KOPT-K1 (cell line): ENCODE data around the gene CA5A.
"Not testable (repeated sequence)": the region's sequence is repeated elsewhere in the genome, so short reads cannot be mapped to it uniquely, and the experiment has no call there.

ENCODE experiments used
- H3K27ac ChIP-seq: fragments of 200-600 bp; sonication (generic); 2 replicates; pipeline ENCODE4 v1.5.1; 2016; ENCODE audit warnings: antibody characterized with exemption, mild to moderate bottlenecking, low read depth, low read length; ENCODE audit not compliant: poor library complexity, severe bottlenecking
- H3K36me3 ChIP-seq: fragments of 200-600 bp; sonication (generic); 2 replicates; pipeline ENCODE4 v1.5.1; 2017; ENCODE audit warnings: antibody characterized with exemption, mild to moderate bottlenecking, low read length, moderate library complexity; ENCODE audit not compliant: insufficient read depth
- H3K9me3 ChIP-seq: fragments of 200-600 bp; sonication (generic); 2 replicates; pipeline ENCODE4 v1.5.1; 2017; ENCODE audit warnings: antibody characterized with exemption, low read length, mild to moderate bottlenecking; ENCODE audit not compliant: insufficient read depth, poor library complexity, severe bottlenecking

CA5A gene

DNA sequence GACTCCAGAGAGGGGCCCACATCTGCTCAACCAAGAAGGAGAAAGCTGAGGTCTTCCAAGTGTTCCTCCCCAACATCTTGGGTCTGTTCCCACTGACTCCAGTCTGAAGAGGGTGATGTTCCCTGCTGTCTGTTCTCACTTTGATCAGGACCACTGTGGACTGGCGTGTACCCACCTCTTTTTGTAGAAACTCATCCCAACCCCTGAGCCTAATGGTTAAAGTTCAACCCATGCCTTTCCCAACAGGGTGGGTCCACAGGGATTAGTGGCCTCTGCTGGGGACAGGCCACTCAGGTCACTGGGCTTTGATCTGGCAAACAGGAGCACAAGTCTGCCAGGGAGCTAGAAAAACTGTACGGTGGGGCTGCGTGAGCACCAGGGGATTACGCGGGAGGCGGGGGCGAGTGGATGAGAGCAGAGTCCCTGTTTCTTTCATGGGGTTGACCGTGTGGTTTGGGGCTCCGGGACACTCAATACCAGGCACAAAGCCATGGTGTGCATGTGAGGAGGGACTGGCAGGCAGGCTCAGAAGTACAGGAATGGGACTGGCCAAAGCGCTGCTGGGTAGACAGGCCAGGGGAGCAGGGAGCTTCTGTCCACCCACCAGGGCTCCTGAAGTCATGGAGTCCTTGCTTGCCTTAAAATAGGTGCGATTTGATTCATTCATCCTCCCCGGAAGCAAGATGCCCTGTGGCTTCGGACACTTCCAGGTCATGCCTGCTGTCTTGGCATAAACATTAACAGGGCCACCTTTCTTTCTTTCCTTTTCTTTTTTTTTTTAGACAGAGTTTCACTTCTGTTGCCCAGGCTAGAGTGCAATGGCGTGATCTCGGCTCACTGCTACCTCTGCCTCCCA is at the start of gene CA5A:
Gene CA5A, minus strand, starts transcription at position 155 of the 856 bp plus-strand sequence. Its CDS starts 79 bp downstream, at position 76.
- Histone ChIP-seq H3K36me3 (no peaks in the 10 kb centered on the region), H3K9me3 (no peaks in the 10 kb centered on the region), H3K27ac (no peak within 1 kb of the TSS)

DNA sequence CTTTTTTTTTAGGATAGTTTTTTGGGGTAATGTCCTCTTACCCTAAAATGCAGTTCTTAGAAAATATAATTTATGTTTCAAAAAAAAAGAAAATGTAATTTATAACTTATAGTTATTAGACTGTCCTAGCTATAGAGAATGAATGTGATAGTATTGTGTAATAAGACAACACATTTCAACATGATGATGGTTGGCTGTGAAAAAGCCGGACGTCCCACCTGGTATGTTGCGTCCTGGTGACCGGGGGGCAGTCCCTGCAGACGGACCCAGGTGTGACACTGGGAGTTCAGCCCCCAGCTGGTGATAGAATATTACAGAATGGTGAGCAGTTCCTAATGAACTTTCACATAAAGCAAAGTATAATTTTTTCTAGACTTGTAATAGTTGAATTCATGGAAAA is 49.2 kb upstream of the CA5A start:
- H3K36me3 ChIP-seq, result peaks cover 33% of the 10 kb centered on the region; the same call in 1 of the 2 replicates
- H3K9me3 ChIP-seq, H3K27ac ChIP-seq: not testable (repeated sequence)

GRCh38 chr16:87984632-87985267 is 48.4 kb upstream of the CA5A start:
- Histone ChIP-seq H3K36me3 (peaks cover 33% of the 10 kb centered on the region; the same call in 1 of the 2 replicates), H3K27ac (no peak overlapping the region), H3K9me3 (no peaks in the 10 kb centered on the region)

DNA sequence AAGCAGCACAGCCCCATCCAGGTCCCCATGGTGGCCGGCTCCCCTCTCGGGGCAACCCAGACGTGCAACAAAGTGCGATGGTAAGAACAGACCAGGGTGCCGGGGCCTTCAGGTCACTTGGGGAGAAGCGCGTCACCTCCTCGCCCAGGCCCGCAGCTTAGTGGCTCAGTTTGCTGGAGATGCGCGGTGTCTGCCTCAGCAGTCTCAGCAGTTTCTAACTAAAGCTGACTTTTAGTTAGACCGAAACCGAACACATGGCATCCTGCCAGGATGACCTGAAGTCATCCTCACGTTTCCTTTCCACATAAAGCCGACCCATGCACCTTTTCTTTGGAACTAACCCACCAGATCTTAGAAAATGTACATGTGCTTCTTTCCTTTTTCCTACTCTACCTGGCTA is 47.9 kb upstream of the CA5A start:
- not testable (repeated sequence) for H3K27ac ChIP-seq

DNA sequence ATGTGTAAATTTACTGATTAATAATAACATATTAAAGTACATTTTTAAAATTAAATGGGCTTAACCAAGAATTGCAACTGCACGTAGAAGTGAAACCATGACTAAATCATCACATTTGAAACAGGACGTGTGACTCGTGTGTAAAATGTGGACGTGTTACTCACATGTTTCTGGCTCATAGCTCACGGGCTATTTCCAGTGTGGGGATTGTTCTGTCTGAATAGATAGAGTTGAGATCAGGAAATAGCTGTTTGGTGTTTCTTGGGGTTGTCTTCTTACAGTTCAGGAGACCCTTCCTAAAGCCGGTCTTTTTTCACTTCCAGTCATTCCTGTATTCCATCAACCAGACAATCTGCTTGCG is 47.4 kb upstream of the CA5A start:
- peaks cover 34% of the 10 kb centered on the region; the same call in 1 of the 2 replicates for H3K36me3 ChIP-seq
- not testable (repeated sequence) for H3K27ac ChIP-seq

More for the DNA sequence above, 47.9 kb upstream of the CA5A start:
- peaks cover 33% of the 10 kb centered on the region; the same call in 1 of the 2 replicates for H3K36me3 ChIP-seq
- H3K9me3 ChIP-seq, result not testable (repeated sequence)

DNA sequence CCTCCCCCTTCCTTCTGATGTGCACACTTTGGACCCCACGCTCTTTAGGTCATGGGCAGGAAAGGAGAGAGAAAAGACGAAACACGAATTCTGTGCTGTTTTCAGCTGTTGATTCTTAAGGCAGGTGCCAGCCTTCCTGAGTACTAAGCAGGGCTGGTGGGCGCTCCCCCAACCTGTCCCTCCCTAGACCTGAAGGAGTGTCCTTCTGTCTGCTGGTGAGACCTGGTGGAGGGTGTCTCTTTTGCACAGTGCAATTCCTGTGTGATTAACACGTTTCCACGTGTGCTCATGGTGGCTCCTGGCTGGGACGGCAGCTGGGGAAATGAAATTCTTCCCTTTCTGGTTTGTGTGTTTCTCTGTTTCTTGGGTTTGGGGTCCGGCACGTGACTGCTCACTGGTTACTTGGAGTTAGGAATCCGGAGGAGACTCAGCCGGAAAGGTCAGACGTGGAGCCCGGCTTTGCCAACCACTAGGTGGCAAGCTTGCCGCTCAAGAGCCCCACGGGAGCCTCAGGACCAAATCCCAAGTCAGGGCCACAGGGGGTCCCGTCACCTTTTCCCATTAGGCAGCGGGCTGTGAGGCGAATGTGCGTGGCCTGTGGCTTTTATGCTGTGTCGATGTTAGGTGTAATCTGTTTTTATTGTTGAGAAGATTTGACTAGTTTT is 46.9 kb upstream of the CA5A start:
- H3K36me3 ChIP-seq, result peaks cover 39% of the 10 kb centered on the region; the same call in 1 of the 2 replicates
- H3K27ac ChIP-seq, result not testable (repeated sequence)

More for the DNA sequence above, 47.4 kb upstream of the CA5A start:
- not testable (repeated sequence) for H3K9me3 ChIP-seq

GRCh38 chr16:87982581-87983041 is 46.3 kb upstream of the CA5A start:
- Histone ChIP-seq H3K36me3 (peaks cover 40% of the 10 kb centered on the region; the same call in 1 of the 2 replicates), H3K27ac (no peak overlapping the region), H3K9me3 (no peaks in the 10 kb centered on the region)

More for the DNA sequence above, 46.9 kb upstream of the CA5A start:
- H3K9me3 ChIP-seq, result not testable (repeated sequence)

DNA sequence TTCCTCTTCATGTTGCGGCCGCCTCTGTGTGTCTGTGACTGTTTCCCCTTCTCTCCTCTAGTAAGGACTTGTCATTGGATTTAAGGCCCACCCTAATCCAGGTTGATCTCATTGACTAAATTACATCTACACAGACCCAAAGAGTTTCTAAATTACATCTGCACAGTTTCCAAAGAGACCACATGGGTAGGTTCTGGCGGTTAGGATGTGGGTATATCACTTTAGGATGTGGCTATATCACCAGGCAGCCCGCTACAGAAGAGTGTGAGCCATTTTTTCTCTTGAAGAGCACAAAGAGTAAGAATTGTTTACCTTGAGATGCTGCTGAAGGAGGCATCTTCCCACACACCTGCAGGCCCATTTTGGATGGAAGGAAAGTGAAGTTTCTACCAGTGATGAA is 45.0 kb upstream of the CA5A start:
- peaks cover 40% of the 10 kb centered on the region; the same call in 1 of the 2 replicates for H3K36me3 ChIP-seq
- not testable (repeated sequence) for H3K9me3 ChIP-seq, H3K27ac ChIP-seq

GRCh38 chr16:87979911-87980630 is 43.7 kb upstream of the CA5A start:
- H3K27ac ChIP-seq, H3K9me3 ChIP-seq: not testable (repeated sequence)
- peaks cover 35% of the 10 kb centered on the region for H3K36me3 ChIP-seq

- H3K27ac ChIP-seq, result no peak overlapping the region
- H3K36me3 ChIP-seq, result peaks cover 29% of the 10 kb centered on the region
- no peaks in the 10 kb centered on the region for H3K9me3 ChIP-seq
Measured at GRCh38 chr16:87979352-87979751, 43.0 kb upstream of the CA5A start.

DNA sequence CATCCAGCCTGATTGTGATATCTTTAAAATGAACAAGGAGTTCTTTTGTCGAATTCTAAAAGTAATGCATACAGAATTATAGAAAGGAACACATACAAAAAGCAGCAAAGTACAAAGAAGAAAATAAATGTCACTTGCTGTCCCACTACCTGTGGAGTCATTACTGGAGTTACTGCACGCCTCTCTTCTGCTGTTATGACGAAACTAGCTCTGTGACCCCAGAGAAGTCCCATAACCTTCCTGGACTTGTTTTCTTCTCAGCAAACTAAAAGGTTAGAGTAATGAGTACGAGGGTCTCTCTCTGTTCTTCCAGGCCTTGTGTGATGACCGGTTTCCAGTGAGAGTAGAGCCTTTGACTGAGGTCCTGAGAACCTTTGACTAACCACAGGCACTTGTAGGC is 41.8 kb upstream of the CA5A start:
- Histone ChIP-seq H3K9me3 (no peaks in the 10 kb centered on the region), H3K36me3 (peaks cover 25% of the 10 kb centered on the region), H3K27ac (no peak overlapping the region)

GRCh38 chr16:87976665-87977064 is 40.3 kb upstream of the CA5A start:
- Histone ChIP-seq H3K27ac (no peak overlapping the region), H3K9me3 (peaks cover 12% of the 10 kb centered on the region), H3K36me3 (peaks cover 17% of the 10 kb centered on the region)

DNA sequence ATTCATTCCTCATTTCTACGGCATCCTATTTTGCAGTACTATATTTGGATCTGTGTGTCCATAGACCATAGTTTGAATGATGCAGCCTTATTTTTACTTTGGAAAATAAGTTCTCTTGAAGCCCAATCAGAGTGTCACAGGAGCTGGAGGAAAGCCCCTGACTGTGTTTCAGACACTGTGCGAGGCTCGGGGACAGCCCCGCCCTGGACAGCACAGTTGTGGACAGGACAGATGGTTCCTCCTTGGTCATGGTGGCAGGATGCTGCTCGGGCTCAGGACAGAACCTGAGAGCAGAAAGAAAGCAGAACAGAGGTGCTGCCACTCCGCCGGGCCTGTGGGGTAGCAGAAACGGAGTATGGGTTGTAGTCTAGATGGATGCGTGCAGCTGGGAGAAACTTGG is 37.8 kb upstream of the CA5A start:
- H3K36me3 ChIP-seq, result peaks cover 22% of the 10 kb centered on the region
- peaks cover 19% of the 10 kb centered on the region for H3K9me3 ChIP-seq
- no peak overlapping the region for H3K27ac ChIP-seq

DNA sequence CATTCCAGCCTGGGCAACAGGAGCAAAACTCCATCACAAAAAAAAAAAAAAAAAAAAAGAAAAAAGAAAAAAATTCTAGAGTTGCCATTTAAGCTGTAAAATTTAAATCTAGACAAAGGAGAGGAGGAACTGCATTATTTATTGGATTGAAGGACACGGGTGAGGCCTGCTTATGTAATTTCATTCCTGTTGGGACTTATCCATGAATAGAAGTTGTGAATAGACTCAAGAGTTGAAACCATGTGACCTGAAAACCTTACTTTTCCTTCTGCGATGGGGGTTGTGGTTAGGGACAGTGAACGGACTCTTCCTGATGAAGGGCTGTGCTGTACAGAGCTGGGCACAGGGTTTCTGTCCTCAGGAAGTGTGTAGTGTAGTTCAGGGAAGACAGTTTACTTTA is 37.4 kb upstream of the CA5A start:
- H3K36me3 ChIP-seq, result peaks cover 21% of the 10 kb centered on the region
- H3K27ac ChIP-seq, result no peak overlapping the region

More for the DNA sequence above, 37.4 kb upstream of the CA5A start:
- H3K9me3 ChIP-seq, result peaks cover 19% of the 10 kb centered on the region
